Central memory CD4-positive, alpha-beta T cell (primary cell): ENCODE data around the gene IQCK.

ENCODE experiments used
- DNase-seq: peaks from one replicate; pipeline ENCODE4 v3.0.0; 2022

IQCK gene

GRCh38 chr16:19722269-19722952, 4.3 kb downstream of the IQCK start:
- DNase-seq = no peak

- DNase-seq = no peak
Observed at GRCh38 chr16:19722981-19723380, 4.9 kb downstream of the IQCK start.

GRCh38 chr16:19728636-19728965, 10.5 kb downstream of the IQCK start:
- DNase-seq = no peak

- DNase-seq = no peak
Observed at GRCh38 chr16:19733551-19733950, 15.5 kb downstream of the IQCK start.

GRCh38 chr16:19735074-19735867, 17.2 kb downstream of the IQCK start:
- DNase-seq = no peak

GRCh38 chr16:19737306-19738038, 19.4 kb downstream of the IQCK start:
- DNase-seq = no peak

GRCh38 chr16:19741354-19741753, 23.3 kb downstream of the IQCK start:
- no peak for DNase-seq

GRCh38 chr16:19743816-19744159, 25.7 kb downstream of the IQCK start:
- no peak for DNase-seq

- DNase-seq = no peak
Observed at GRCh38 chr16:19744670-19745069, 26.6 kb downstream of the IQCK start.

- no peak for DNase-seq
Observed at GRCh38 chr16:19745286-19746010, 27.4 kb downstream of the IQCK start.

GRCh38 chr16:19746561-19746960, 28.5 kb downstream of the IQCK start:
- DNase-seq = no peak

GRCh38 chr16:19748389-19749168, 30.5 kb downstream of the IQCK start:
- DNase-seq = no peak

- DNase-seq = no peak
Observed at GRCh38 chr16:19749571-19750080, 31.6 kb downstream of the IQCK start.

- DNase-seq = no peak
Observed at GRCh38 chr16:19751478-19752385, 33.7 kb downstream of the IQCK start.

- DNase-seq = no peak
Observed at GRCh38 chr16:19753815-19754643, 36.0 kb downstream of the IQCK start.

- no peak for DNase-seq
Observed at GRCh38 chr16:19754644-19755036, 36.6 kb downstream of the IQCK start.

- DNase-seq = no peak
Observed at GRCh38 chr16:19755268-19755667, 37.2 kb downstream of the IQCK start.

GRCh38 chr16:19757026-19757425, 39.0 kb downstream of the IQCK start:
- DNase-seq = no peak

GRCh38 chr16:19757762-19758595, 39.9 kb downstream of the IQCK start:
- DNase-seq = no peak
